Measurements from ENCODE around the gene PAX8. TPM values are rescaled to one million over a fixed set of nuclear protein-coding genes. Genes with fewer than 3 reads are reported as not detected.

PAX8 gene
- total and polyA plus RNA-seq, 10 of the 15 experiments (the other 5 are each of a cell fraction or from before 2014, with no cell fraction given), result 0.16 to 2.5 (median 0.97) TPM

GRCh38 chr2:113213061-113213930 lies 65.4 kb downstream of the PAX8 start (continued):
- no peak for TF ChIP-seq EP300 (IDR thresholded peaks at IDR 0.05; ENCODE audit: borderline replicate concordance in 1 of 2, control insufficient read depth in 1 of 2, low read depth in 2 of 2, low read length in 2 of 2)
- TF ChIP-seq MTA3 (IDR thresholded peaks at IDR 0.05; ENCODE audit: borderline replicate concordance, low read length), result no peak
- TF ChIP-seq ZBED1 (IDR thresholded peaks at IDR 0.05; ENCODE audit: borderline replicate concordance), result no peak
- TF ChIP-seq RCOR1 (conservative IDR thresholded peaks at IDR 0.05; ENCODE audit: low read depth, low read length), result no peak
- no peak for TF ChIP-seq ZZZ3 (IDR thresholded peaks at IDR 0.05; ENCODE audit: control insufficient read depth, insufficient read length, low read depth)
- no peak for TF ChIP-seq SMAD5 (IDR thresholded peaks at IDR 0.05; ENCODE audit: low read depth)
- no peak for TF ChIP-seq HDAC2 (IDR thresholded peaks at IDR 0.05)
- TF ChIP-seq HSF1 (IDR thresholded peaks at IDR 0.05; ENCODE audit: low read depth, low read length), result no peak
- no peak for TF ChIP-seq NFYB (IDR thresholded peaks at IDR 0.05; ENCODE audit: insufficient read depth, low read depth, low read length)
- TF ChIP-seq EZH2 (IDR thresholded peaks at IDR 0.05; ENCODE audit: borderline replicate concordance, control insufficient read depth, low read depth, low read length), result no peak
- no peak for TF ChIP-seq PKNOX1 (IDR thresholded peaks at IDR 0.05)

All from GM12878 (cell line).